HEK293 (cell line): ENCODE results near the gene ZFAND3.

Experiments used
- CTCF ChIA-PET: fragments of 350-600 bp; formaldehyde crosslinking; extraction: SDS; loops from one replicate; lab custom pipeline; 2021; ENCODE audit warnings: antibody characterized with exemption; lab: Yijun Ruan, JAX
- POLR2A ChIA-PET: fragments of 300-600 bp; formaldehyde crosslinking; extraction: SDS; loops from one replicate; lab custom pipeline; 2020; ENCODE audit warnings: antibody characterized with exemption, inconsistent platforms; lab: Yijun Ruan, JAX
- H3K27ac ChIP-seq: fragments of 200-500 bp; sonication (Bioruptor generic); 2 replicates; pipeline ENCODE4 v1.5.1; 2014; ENCODE audit warnings: low read depth, low read length, control low read depth, inconsistent platforms; ENCODE audit errors: extremely low read depth
- H3K36me3 ChIP-seq, 2 experiments: fragments of 200-500 bp in 1 of 2; sonication (Bioruptor generic) in 1 of 2; 1 replicate in 1 of 2; 2 replicates in 1 of 2; pipeline ENCODE4 v1.5.1; 2014 to 2017; ENCODE audit warnings: inconsistent platforms in 2 of 2, low read length in 2 of 2; ENCODE audit not compliant: control insufficient read depth in 2 of 2, insufficient read depth in 1 of 2
- H3K4me1 ChIP-seq: fragments of 200-500 bp; sonication (Bioruptor generic); 2 replicates; pipeline ENCODE4 v1.5.1; 2014; ENCODE audit warnings: mild to moderate bottlenecking, low read length, inconsistent platforms; ENCODE audit not compliant: control insufficient read depth, insufficient read depth
- H3K4me3 ChIP-seq: 2 replicates; pipeline ENCODE4 v1.5.1; 2011; ENCODE audit warnings: low read depth, mild to moderate bottlenecking, control low read depth, low read length, moderate library complexity
- H3K9me3 ChIP-seq: fragments of 200-500 bp; sonication (Bioruptor generic); 2 replicates; pipeline ENCODE4 v1.5.1; 2014; ENCODE audit warnings: low read depth, low read length, inconsistent platforms; ENCODE audit not compliant: control insufficient read depth, insufficient read depth
- IKZF3 ChIP-seq: fragments of 450-650 bp; IDR thresholded peaks from 2 replicates; pipeline ENCODE4 v1.5.0; 2018; ENCODE audit warnings: missing biosample characterization, mild to moderate bottlenecking, missing genetic modification characterization, moderate library complexity
- KLF16 ChIP-seq: fragments of 450-650 bp; formaldehyde crosslinking; IDR thresholded peaks from 2 replicates; pipeline ENCODE4 v1.5.1; 2017; ENCODE audit warnings: missing biosample characterization, missing genetic modification characterization
- MYNN ChIP-seq: fragments of 450-650 bp; formaldehyde crosslinking; IDR thresholded peaks from 2 replicates; pipeline ENCODE4 v1.5.1; 2016; ENCODE audit warnings: missing biosample characterization, missing genetic modification characterization, borderline replicate concordance
- RBAK ChIP-seq: fragments of 450-650 bp; formaldehyde crosslinking; IDR thresholded peaks from 2 replicates; pipeline ENCODE4 v1.5.1; 2016; ENCODE audit warnings: missing biosample characterization, missing genetic modification characterization
- YY1 ChIP-seq: fragments of 450-650 bp; formaldehyde crosslinking; IDR thresholded peaks from 2 replicates; pipeline ENCODE4 v1.5.1; 2018; ENCODE audit warnings: missing biosample characterization, missing genetic modification characterization
- ZBTB1 ChIP-seq: fragments of 450-650 bp; formaldehyde crosslinking; IDR thresholded peaks from 2 replicates; pipeline ENCODE4 v1.5.1; 2016; ENCODE audit warnings: missing biosample characterization, missing genetic modification characterization
- ZBTB21 ChIP-seq: fragments of 450-650 bp; formaldehyde crosslinking; IDR thresholded peaks from 2 replicates; pipeline ENCODE4 v1.5.1; 2017; ENCODE audit warnings: missing biosample characterization, missing genetic modification characterization
- ZBTB26 ChIP-seq: fragments of 450-650 bp; formaldehyde crosslinking; optimal IDR thresholded peaks from 2 replicates; pipeline ENCODE3; 2016; ENCODE audit warnings: missing biosample characterization, mild to moderate bottlenecking, missing genetic modification characterization
- ZBTB48 ChIP-seq: fragments of 450-650 bp; formaldehyde crosslinking; IDR thresholded peaks from 2 replicates; pipeline ENCODE4 v1.5.1; 2016; ENCODE audit warnings: missing biosample characterization, missing genetic modification characterization
- ZNF114 ChIP-seq: fragments of 450-650 bp; formaldehyde crosslinking; IDR thresholded peaks from 2 replicates; pipeline ENCODE4 v1.5.0; 2017; ENCODE audit warnings: missing biosample characterization, missing genetic modification characterization
- ZNF133 ChIP-seq: fragments of 450-650 bp; formaldehyde crosslinking; IDR thresholded peaks from 2 replicates; pipeline ENCODE4 v1.5.1; 2016; ENCODE audit warnings: missing biosample characterization, missing genetic modification characterization
- ZNF16 ChIP-seq: fragments of 450-650 bp; formaldehyde crosslinking; IDR thresholded peaks from 2 replicates; pipeline ENCODE4 v1.5.1; 2016; ENCODE audit warnings: low read depth, missing biosample characterization, missing genetic modification characterization
- ZNF175 ChIP-seq: fragments of 450-650 bp; formaldehyde crosslinking; IDR thresholded peaks from 2 replicates; pipeline ENCODE4 v1.5.1; 2016; ENCODE audit warnings: missing biosample characterization, missing genetic modification characterization
- ZNF221 ChIP-seq: fragments of 450-650 bp; formaldehyde crosslinking; IDR thresholded peaks from 2 replicates; pipeline ENCODE4 v1.5.1; 2017; ENCODE audit warnings: missing biosample characterization, missing genetic modification characterization, borderline replicate concordance
- ZNF274 ChIP-seq, 2 experiments: fragments of 200-500 bp in 1 of 2; fragments of 450-650 bp in 1 of 2; sonication (Bioruptor generic) in 1 of 2; formaldehyde crosslinking in 1 of 2; IDR thresholded peaks; 2 replicates each; pipeline versions ENCODE4 v1.5.1 to v1.6.1; 2014 to 2016; ENCODE audit warnings: borderline replicate concordance in 1 of 2, inconsistent platforms in 1 of 2, low read length in 1 of 2, missing biosample characterization in 1 of 2, missing genetic modification characterization in 1 of 2
- ZNF311 ChIP-seq: fragments of 450-650 bp; formaldehyde crosslinking; IDR thresholded peaks from 2 replicates; pipeline ENCODE4 v1.5.1; 2017; ENCODE audit warnings: missing biosample characterization, missing genetic modification characterization, borderline replicate concordance
- ZNF335 ChIP-seq: fragments of 450-650 bp; formaldehyde crosslinking; conservative IDR thresholded peaks from 2 replicates; pipeline ENCODE4 v1.5.1; 2016; ENCODE audit warnings: missing biosample characterization, missing genetic modification characterization
- ZNF341 ChIP-seq: fragments of 450-650 bp; formaldehyde crosslinking; IDR thresholded peaks from 2 replicates; pipeline ENCODE4; 2016; ENCODE audit warnings: low read depth, missing biosample characterization, missing genetic modification characterization
- ZNF354C ChIP-seq: fragments of 450-650 bp; formaldehyde crosslinking; IDR thresholded peaks from 2 replicates; pipeline ENCODE4 v1.5.1; 2016; ENCODE audit warnings: missing biosample characterization, missing genetic modification characterization, low read depth, borderline replicate concordance
- ZNF596 ChIP-seq: fragments of 450-650 bp; IDR thresholded peaks from 2 replicates; pipeline ENCODE4 v1.5.0; 2018; ENCODE audit warnings: missing biosample characterization, mild to moderate bottlenecking, missing genetic modification characterization, moderate library complexity
- ZNF660 ChIP-seq: fragments of 450-650 bp; IDR thresholded peaks from 2 replicates; pipeline ENCODE4 v1.5.1; 2018; ENCODE audit warnings: missing biosample characterization, mild to moderate bottlenecking, missing genetic modification characterization
- ZNF670 ChIP-seq: fragments of 450-650 bp; formaldehyde crosslinking; IDR thresholded peaks from 2 replicates; pipeline ENCODE4 v1.5.1; 2016; ENCODE audit warnings: missing biosample characterization, missing genetic modification characterization, low read depth
- ZNF830 ChIP-seq: fragments of 450-650 bp; IDR thresholded peaks from 2 replicates; pipeline ENCODE4 v1.5.0; 2018; ENCODE audit warnings: missing biosample characterization, missing genetic modification characterization, low read depth, mild to moderate bottlenecking, moderate library complexity
- ZSCAN18 ChIP-seq: fragments of 450-650 bp; formaldehyde crosslinking; IDR thresholded peaks from 2 replicates; pipeline ENCODE4 v1.5.1; 2016; ENCODE audit warnings: missing biosample characterization, missing genetic modification characterization
- ZSCAN23 ChIP-seq: fragments of 450-650 bp; formaldehyde crosslinking; IDR thresholded peaks from 2 replicates; pipeline ENCODE4 v1.5.1; 2016; ENCODE audit warnings: missing biosample characterization, missing genetic modification characterization
- TF ChIP-seq, protein P1 (sequence below): fragments of 450-650 bp; IDR thresholded peaks from 2 replicates; pipeline ENCODE4 v1.5.1; 2018; ENCODE audit warnings: missing biosample characterization, missing genetic modification characterization
- TF ChIP-seq, protein P2 (sequence below): fragments of 450-650 bp; formaldehyde crosslinking; IDR thresholded peaks from 2 replicates; pipeline ENCODE4 v1.5.1; 2016; ENCODE audit warnings: missing biosample characterization, missing genetic modification characterization

The ZFAND3 gene

GRCh38 chr6:37858363-37858762 lies 38.8 kb downstream of the ZFAND3 start:
- peaks cover 0 to 4% of the 10 kb centered on the region in 2 experiments; a peak in 1 of 3 replicates for H3K36me3 ChIP-seq
- no peak overlapping the region for H3K27ac ChIP-seq
- ChIA-PET POLR2A (no interaction called here), CTCF (interaction anchor here (0.6 to 2.5 kb wide), 14 partner anchors 9 to 381 kb away, joined by 3 to 15 read pairs (median 4); no protein-coding TSS in a partner anchor)
- TF ChIP-seq ZNF670 (no peak), IKZF3 (tag by site-specific recombination) (no peak), ZNF830 (tag by site-specific recombination) (no peak), ZNF274 (IDR thresholded peaks at IDR 0.05; ENCODE audit: low read length) (no peak), ZNF274 (tag by site-specific recombination; IDR thresholded peaks at IDR 0.05; ENCODE audit: borderline replicate concordance) (no peak), ZNF311 (no peak), ZNF335 (no peak), ZNF354C (tag by site-specific recombination) (no peak), ZSCAN18 (tag by site-specific recombination) (no peak)
- TF ChIP-seq, protein P1, sequence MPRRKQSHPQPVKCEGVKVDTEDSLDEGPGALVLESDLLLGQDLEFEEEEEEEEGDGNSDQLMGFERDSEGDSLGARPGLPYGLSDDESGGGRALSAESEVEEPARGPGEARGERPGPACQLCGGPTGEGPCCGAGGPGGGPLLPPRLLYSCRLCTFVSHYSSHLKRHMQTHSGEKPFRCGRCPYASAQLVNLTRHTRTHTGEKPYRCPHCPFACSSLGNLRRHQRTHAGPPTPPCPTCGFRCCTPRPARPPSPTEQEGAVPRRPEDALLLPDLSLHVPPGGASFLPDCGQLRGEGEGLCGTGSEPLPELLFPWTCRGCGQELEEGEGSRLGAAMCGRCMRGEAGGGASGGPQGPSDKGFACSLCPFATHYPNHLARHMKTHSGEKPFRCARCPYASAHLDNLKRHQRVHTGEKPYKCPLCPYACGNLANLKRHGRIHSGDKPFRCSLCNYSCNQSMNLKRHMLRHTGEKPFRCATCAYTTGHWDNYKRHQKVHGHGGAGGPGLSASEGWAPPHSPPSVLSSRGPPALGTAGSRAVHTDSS (tag by site-specific recombination): no peak
- no peak overlapping the region for H3K4me3 ChIP-seq
- H3K4me1 ChIP-seq: peaks cover 4% of the 10 kb centered on the region; the same call in 1 of the 2 replicates
- H3K9me3 ChIP-seq: no peaks in the 10 kb centered on the region

- peaks cover 4% of the 10 kb centered on the region; the same call in 1 of the 2 replicates for H3K4me1 ChIP-seq
- TF ChIP-seq MYNN (tag by site-specific recombination) (no peak), ZNF133 (tag by site-specific recombination) (no peak), ZNF660 (no peak), ZNF596 (tag by site-specific recombination) (no peak), RBAK (tag by site-specific recombination) (no peak), ZNF221 (tag by site-specific recombination) (no peak), ZNF114 (tag by site-specific recombination) (no peak), ZNF175 (tag by site-specific recombination) (no peak), ZNF16 (tag by site-specific recombination) (no peak), YY1 (tag by site-specific recombination) (no peak), ZBTB26 (no peak), ZSCAN23 (no peak), ZBTB21 (no peak), ZBTB1 (tag by site-specific recombination) (no peak), KLF16 (tag by site-specific recombination) (no peak), ZBTB48 (tag by site-specific recombination) (no peak), ZNF341 (tag by site-specific recombination) (no peak)
- TF ChIP-seq, protein P2, sequence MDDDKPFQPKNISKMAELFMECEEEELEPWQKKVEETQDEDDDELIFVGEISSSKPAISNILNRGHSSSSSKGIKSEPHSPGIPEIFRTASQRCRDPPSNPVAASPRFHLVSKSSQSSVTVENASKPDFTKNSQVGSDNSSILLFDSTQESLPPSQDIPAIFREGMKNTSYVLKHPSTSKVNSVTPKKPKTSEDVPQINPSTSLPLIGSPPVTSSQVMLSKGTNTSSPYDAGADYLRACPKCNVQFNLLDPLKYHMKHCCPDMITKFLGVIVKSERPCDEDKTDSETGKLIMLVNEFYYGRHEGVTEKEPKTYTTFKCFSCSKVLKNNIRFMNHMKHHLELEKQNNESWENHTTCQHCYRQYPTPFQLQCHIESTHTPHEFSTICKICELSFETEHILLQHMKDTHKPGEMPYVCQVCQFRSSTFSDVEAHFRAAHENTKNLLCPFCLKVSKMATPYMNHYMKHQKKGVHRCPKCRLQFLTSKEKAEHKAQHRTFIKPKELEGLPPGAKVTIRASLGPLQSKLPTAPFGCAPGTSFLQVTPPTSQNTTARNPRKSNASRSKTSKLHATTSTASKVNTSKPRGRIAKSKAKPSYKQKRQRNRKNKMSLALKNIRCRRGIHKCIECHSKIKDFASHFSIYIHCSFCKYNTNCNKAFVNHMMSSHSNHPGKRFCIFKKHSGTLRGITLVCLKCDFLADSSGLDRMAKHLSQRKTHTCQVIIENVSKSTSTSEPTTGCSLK (tag by site-specific recombination): no peak
- no peaks in the 10 kb centered on the region for H3K9me3 ChIP-seq
- H3K27ac ChIP-seq: no peak overlapping the region
- no peak overlapping the region for H3K4me3 ChIP-seq
- CTCF ChIA-PET: interaction anchor here (0.6 to 1.8 kb wide), 15 partner anchors 9 to 639 kb away, joined by 3 to 15 read pairs (median 3); no protein-coding TSS in a partner anchor
- POLR2A ChIA-PET: interaction anchor here (1.0 to 1.2 kb wide), 2 partner anchors 69 to 162 kb away, joined by 4 read pairs; partner anchors contain the start of gene MDGA1
- peaks cover 0 to 4% of the 10 kb centered on the region in 2 experiments; a peak in 1 of 3 replicates for H3K36me3 ChIP-seq
Measured at GRCh38 chr6:37860226-37860839, 40.8 kb downstream of the ZFAND3 start.
